ENCODE data around the gene CCBE1. TPM values are rescaled to one million over a fixed set of nuclear protein-coding genes. Genes with fewer than 3 reads are reported as not detected.

The CCBE1 gene
- polyA plus RNA-seq, 1 donor from 2014 or later, result 0.19 TPM

DNA sequence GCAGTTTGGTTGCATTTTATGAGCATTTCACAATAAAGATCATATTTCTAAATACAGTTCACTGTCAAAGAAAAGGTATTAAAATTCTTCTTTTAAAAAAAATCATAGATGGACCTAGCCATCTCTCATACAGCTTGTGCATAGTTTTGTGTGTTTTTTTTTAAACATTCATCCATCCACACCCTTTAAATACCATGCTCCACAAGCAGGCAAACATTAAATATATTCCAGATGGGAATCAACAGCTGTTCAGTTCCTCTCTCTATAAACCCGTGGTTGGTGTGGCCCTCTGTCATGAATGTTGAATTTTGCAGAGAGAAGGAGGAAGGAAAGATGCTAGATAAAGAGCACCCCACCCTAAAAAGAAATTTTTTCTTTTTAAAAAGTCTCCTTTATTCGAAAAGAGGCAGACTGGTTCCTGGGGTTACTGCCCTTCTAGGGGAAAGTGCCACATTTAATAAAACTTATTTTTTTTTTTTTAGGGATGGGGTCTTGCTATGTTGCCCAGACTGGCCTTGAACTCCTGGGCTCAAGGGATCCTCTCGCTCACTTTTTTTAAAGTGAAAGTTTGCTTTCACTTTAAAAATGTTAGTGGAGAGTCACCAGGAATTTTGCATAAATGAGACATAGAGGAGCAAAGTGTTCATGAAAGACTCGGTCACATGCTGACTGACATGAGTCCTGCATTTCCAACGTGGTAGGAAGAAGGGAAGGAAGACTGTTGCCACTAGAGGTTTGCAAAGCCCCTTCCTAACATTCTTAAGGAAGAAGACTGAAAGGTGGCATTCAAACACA, 264.2 kb downstream of the CCBE1 start:
- Histone ChIP-seq H3F3A (ENCODE audit: insufficient read depth, low read length, poor library complexity, severe bottlenecking) (no peaks in the 10 kb centered on the region), H3K9ac (ENCODE audit: low read length) (no peak overlapping the region), H3K4me2 (ENCODE audit: low read length) (no peak overlapping the region), H3K9me2 (ENCODE audit: insufficient read depth, low read length) (no peaks in the 10 kb centered on the region), H2AFZ (ENCODE audit: low read depth, low read length) (no peak overlapping the region), H3K27ac (ENCODE audit: low read length) (no peak overlapping the region), H4K20me1 (ENCODE audit: insufficient read depth) (no peaks in the 10 kb centered on the region), H3K79me2 (replicated peaks; ENCODE audit: insufficient read depth, low read length) (no peaks in the 10 kb centered on the region), H3K27me3 (ENCODE audit: insufficient read depth, low read depth, low read length) (no peaks in the 10 kb centered on the region), H3K4me3 (ENCODE audit: low read length) (no peak overlapping the region), H3K36me3 (ENCODE audit: insufficient read depth, low read length) (no peaks in the 10 kb centered on the region), H3K9me3 (ENCODE audit: low read length) (no peaks in the 10 kb centered on the region)
- TF ChIP-seq, protein P1, sequence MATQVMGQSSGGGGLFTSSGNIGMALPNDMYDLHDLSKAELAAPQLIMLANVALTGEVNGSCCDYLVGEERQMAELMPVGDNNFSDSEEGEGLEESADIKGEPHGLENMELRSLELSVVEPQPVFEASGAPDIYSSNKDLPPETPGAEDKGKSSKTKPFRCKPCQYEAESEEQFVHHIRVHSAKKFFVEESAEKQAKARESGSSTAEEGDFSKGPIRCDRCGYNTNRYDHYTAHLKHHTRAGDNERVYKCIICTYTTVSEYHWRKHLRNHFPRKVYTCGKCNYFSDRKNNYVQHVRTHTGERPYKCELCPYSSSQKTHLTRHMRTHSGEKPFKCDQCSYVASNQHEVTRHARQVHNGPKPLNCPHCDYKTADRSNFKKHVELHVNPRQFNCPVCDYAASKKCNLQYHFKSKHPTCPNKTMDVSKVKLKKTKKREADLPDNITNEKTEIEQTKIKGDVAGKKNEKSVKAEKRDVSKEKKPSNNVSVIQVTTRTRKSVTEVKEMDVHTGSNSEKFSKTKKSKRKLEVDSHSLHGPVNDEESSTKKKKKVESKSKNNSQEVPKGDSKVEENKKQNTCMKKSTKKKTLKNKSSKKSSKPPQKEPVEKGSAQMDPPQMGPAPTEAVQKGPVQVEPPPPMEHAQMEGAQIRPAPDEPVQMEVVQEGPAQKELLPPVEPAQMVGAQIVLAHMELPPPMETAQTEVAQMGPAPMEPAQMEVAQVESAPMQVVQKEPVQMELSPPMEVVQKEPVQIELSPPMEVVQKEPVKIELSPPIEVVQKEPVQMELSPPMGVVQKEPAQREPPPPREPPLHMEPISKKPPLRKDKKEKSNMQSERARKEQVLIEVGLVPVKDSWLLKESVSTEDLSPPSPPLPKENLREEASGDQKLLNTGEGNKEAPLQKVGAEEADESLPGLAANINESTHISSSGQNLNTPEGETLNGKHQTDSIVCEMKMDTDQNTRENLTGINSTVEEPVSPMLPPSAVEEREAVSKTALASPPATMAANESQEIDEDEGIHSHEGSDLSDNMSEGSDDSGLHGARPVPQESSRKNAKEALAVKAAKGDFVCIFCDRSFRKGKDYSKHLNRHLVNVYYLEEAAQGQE (IDR thresholded peaks at IDR 0.05; ENCODE audit: borderline replicate concordance), result no peak
- TF ChIP-seq TAF1 (IDR thresholded peaks at IDR 0.05; ENCODE audit: low read depth), result no peak
- no peak for TF ChIP-seq SMC3 (conservative IDR thresholded peaks at IDR 0.05; ENCODE audit: poor library complexity)
- TF ChIP-seq EP300 (conservative IDR thresholded peaks at IDR 0.05; ENCODE audit: poor library complexity, severe bottlenecking), result no peak
- TF ChIP-seq EZH2 (IDR thresholded peaks at IDR 0.05; ENCODE audit: borderline replicate concordance, insufficient read depth, low read length, poor library complexity, severe bottlenecking), result no peak
- TF ChIP-seq, protein P2, sequence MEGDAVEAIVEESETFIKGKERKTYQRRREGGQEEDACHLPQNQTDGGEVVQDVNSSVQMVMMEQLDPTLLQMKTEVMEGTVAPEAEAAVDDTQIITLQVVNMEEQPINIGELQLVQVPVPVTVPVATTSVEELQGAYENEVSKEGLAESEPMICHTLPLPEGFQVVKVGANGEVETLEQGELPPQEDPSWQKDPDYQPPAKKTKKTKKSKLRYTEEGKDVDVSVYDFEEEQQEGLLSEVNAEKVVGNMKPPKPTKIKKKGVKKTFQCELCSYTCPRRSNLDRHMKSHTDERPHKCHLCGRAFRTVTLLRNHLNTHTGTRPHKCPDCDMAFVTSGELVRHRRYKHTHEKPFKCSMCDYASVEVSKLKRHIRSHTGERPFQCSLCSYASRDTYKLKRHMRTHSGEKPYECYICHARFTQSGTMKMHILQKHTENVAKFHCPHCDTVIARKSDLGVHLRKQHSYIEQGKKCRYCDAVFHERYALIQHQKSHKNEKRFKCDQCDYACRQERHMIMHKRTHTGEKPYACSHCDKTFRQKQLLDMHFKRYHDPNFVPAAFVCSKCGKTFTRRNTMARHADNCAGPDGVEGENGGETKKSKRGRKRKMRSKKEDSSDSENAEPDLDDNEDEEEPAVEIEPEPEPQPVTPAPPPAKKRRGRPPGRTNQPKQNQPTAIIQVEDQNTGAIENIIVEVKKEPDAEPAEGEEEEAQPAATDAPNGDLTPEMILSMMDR (IDR thresholded peaks at IDR 0.05; ENCODE audit: poor library complexity, severe bottlenecking), result no peak
- no peak for TF ChIP-seq POLR2AphosphoS5 (IDR thresholded peaks at IDR 0.05)
- no peak for TF ChIP-seq MXI1 (conservative IDR thresholded peaks at IDR 0.05; ENCODE audit: poor library complexity, severe bottlenecking)
- no peak for TF ChIP-seq RAD21 (conservative IDR thresholded peaks at IDR 0.05)

DNA sequence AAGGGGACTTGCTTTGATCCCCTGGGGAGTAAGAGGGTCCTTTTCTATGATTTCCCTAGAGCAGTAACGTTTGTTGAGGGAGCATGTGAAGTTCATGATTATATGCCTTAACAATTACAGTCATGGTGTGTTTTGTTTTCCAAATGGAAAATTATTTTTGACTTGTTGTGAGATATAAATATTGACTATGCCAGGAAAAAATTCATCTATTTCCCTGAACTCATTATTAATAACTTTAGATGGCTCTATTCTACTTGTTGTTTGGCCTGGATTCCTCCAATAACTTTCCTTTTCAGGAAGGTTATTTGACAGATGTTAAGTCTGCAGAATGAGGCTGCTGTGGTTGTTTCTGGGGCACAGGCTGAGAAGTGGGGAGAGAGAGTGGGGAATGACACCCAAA, 266.1 kb downstream of the CCBE1 start:
- H2AFZ ChIP-seq (ENCODE audit: low read depth, low read length), result no peak overlapping the region
- no peaks in the 10 kb centered on the region for H3K36me3 ChIP-seq (ENCODE audit: insufficient read depth, low read length)
- no peak overlapping the region for H3K4me2 ChIP-seq (ENCODE audit: low read length)
- no peaks in the 10 kb centered on the region for H3F3A ChIP-seq (ENCODE audit: insufficient read depth, low read length, poor library complexity, severe bottlenecking)
- H4K20me1 ChIP-seq (ENCODE audit: insufficient read depth), result no peaks in the 10 kb centered on the region
- H3K9ac ChIP-seq (ENCODE audit: low read length), result no peak overlapping the region
- TF ChIP-seq, protein P2 (IDR thresholded peaks at IDR 0.05; ENCODE audit: poor library complexity, severe bottlenecking), result no peak
- TF ChIP-seq RAD21 (conservative IDR thresholded peaks at IDR 0.05) (no peak), EP300 (conservative IDR thresholded peaks at IDR 0.05; ENCODE audit: poor library complexity, severe bottlenecking) (no peak), POLR2AphosphoS5 (IDR thresholded peaks at IDR 0.05) (no peak), SMC3 (conservative IDR thresholded peaks at IDR 0.05; ENCODE audit: poor library complexity) (no peak), TAF1 (IDR thresholded peaks at IDR 0.05; ENCODE audit: low read depth) (no peak), MXI1 (conservative IDR thresholded peaks at IDR 0.05; ENCODE audit: poor library complexity, severe bottlenecking) (no peak)
- TF ChIP-seq, protein P1 (IDR thresholded peaks at IDR 0.05; ENCODE audit: borderline replicate concordance), result no peak
- no peaks in the 10 kb centered on the region for H3K9me3 ChIP-seq (ENCODE audit: low read length)
- H3K4me3 ChIP-seq (ENCODE audit: low read length), result no peak overlapping the region
- H3K27ac ChIP-seq (ENCODE audit: low read length), result no peak overlapping the region
- no peaks in the 10 kb centered on the region for H3K79me2 ChIP-seq (replicated peaks; ENCODE audit: insufficient read depth, low read length)
- H3K9me2 ChIP-seq (ENCODE audit: insufficient read depth, low read length), result no peaks in the 10 kb centered on the region
- no peaks in the 10 kb centered on the region for H3K27me3 ChIP-seq (ENCODE audit: insufficient read depth, low read depth, low read length)
